Middle frontal gyrus (tissue), 1 donor: Measurements from ENCODE around the gene IPO8.

Experiments used
- DNase-seq: peaks from one replicate; pipeline ENCODE4 v3.0.0-alpha.2; 2015; ENCODE audit warnings: low spot score; ENCODE audit errors: extremely low spot score

IPO8 gene

DNA sequence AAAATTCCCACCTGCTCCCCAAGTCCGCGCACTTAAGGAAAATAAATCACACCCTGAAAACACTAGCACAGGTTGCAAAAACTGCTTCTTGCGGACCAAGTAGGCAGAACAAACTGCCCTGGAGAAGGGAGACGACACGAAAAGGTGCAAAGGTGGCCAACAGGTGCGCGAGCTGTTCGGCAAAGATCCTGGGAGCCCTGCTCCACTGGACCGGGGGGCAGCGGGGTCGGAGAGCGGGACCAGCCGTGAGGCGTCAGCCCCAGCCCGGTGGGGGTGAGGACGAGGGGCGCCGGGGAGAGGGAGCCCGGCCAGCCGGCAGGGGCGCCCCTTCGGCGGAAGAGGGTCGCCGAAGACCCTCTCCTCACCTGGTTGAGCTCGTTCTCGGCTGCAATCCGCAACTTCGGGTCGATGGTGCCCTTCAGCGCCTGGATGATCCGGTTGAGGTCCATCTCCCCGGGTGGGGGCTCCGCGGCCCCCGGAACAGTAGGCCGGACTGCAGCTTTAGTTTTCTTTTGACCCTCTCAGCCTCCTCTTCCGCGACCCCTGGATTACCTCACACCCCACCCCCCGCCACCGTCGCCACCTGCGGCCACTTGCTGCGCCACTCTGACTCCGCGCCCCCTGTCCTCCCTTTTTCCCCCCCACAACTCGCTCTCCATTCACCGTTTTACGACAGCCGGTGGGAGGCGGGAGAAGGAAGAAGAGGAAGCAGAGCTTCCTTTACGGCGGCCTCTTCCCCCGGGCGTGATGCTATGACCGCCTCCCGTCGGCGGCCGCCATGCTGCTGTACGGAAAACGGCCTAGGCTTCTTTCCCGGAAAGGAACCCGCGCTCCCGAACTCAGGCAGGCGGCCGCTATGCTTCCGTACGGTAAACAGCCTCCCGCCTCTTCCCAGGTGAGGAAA is at the start of gene IPO8:
TSS of gene IPO8 (minus strand) at position 671 of the 904 bp plus-strand sequence. CDS start at position 449, 222 bp downstream.
- peak; percentile 82 for DNase-seq

- no peak for DNase-seq
Measured at GRCh38 chr12:30744321-30744720, 48.7 kb upstream of the IPO8 start.

GRCh38 chr12:30740274-30740673 is 44.6 kb upstream of the IPO8 start:
- no peak for DNase-seq

DNA sequence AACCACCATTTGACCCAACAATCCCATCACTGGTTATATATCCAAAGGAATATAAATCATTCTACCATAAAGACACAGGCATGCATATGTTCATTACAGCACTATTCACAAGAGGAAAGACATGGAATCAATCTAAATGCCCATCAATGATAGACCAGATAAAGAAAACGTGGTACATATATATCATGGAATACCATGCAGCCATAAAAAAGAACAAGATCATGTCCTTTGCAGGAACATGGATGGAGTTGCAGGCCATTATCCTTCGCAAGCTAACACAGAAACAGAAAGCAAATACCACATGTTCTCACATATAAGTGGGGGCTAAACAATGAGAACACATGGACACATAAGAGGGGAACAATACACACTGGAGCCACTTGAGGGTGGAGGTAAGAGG is 43.4 kb upstream of the IPO8 start:
- no peak for DNase-seq

DNA sequence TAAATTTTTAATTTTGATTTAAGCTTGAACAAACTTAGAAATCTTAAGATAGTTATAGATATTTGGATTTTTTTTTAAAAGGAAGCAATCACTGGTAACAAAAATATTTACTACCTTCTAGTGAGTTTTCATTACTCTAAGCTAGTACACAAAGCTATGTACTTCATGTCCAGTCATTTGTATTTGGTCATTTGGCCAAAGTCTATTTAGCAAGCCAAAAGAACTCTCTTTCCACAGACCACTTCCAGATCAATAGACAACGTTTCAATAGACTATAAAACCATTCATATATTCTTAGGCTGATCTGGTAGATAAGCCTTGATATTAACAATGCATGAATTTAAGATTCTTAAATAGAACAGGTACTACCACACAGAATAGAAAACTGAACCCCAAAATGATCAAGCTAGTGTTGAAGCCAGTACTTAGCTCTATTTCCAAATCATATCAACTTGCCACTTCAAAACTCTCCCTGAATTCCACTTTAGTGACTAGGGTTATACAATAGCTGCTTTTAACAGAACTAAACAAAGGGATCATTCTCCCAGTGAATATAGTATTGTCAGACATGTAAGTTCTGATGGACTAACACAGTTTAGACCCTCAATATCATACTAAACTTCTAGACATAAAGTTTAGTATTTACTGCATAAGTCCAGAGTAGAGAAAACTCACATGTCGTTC is 37.4 kb upstream of the IPO8 start:
- DNase-seq, result no peak

- no peak for DNase-seq
Measured at GRCh38 chr12:30730011-30730410, 34.3 kb upstream of the IPO8 start.

DNA sequence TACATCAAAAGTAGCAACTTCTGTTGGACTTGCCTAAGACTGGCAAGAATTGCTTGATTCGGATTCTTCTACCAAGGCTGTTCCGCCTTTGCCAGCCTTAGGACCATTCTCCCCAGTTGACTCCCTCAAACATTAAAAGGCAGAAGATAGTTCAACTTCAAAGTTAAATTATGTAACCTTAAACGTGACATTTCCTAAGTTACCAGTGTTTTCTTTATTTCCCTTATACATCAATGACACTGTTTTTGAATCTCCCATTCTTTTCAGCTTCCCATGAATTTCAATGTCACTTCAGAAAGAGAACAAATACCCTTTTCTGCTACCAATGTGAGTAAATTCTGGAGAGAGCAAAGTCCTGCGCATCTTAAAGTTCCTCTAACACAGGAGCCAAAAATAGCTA is 33.9 kb upstream of the IPO8 start:
- DNase-seq, result no peak

GRCh38 chr12:30726647-30727046 is 31.0 kb upstream of the IPO8 start:
- DNase-seq, result no peak

DNA sequence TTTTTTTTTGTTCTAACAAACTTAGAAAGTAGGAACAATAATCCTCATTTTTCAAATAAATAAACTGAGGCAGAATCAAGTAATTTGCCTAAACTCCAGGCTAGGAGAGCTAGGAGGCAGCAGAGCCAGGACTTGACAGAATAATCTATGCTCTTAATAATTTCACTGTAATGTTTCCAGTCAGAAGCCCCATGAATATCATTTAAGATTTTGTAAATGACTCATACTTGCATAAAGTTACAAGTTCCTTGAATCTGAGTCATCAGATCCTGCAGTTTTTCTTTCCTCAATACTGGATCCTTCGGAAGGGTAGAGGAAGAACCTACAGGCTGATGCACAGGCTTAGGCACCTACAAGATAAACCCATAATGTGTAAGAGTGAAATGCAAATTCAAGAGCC is 30.1 kb upstream of the IPO8 start:
- DNase-seq, result no peak

DNA sequence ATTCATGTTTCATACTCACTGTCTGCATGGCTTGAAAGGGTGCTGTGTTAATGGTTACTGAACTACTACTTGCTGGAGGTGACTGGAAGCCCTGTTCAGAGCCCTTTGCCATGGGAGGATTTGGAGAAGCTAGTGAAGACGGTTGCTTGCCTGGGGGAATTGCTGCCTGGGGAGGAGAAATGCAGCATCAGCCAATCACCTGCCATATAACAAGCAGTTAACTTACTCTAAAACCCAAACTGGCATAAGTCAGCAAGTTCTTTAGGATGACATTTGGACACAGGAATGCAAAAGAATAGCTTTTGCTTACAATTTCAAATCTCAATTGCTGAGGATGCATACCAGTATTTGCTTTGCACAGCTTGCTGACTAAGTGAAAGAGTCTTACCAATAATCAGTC is 23.4 kb upstream of the IPO8 start:
- no peak for DNase-seq

GRCh38 chr12:30707613-30708342 is 12.1 kb upstream of the IPO8 start:
- DNase-seq, result no peak

DNA sequence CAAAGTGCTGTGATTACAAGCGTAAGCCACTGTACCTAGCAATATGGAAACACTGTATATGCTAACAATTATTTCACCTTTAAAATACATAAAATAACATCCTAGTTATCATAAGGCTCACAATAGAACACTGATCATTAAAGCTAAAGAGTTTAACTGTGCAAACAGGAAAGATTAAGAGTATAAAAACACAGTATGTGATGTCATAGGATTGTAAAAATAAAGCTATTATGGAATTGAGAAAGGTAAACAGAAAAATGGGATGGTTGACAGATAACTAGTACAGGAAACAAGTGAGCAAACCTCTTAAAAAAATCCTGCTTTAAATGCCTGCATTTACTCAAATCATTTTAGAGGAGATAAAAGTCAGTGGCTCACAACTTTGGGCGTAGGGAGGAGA is 10.8 kb upstream of the IPO8 start:
- no peak for DNase-seq

DNA sequence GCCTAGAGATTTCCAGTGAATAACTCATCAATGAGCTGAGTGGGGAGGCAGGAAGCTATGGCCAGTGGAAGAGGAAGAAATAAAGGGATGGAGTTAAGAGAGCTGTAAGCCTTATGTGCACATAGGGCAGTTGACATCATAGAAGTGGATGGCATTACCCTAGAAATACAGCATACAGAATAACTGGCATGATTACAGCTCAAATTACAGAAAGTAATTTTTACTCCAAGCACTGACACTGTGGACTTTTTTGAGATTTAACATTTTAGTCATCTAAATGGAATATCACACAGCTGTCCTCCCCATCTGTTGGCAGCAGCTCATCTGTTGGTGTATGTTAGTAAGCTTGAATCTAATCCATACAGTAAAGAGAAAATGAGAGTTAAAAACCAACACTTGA is 5.4 kb upstream of the IPO8 start:
- DNase-seq, result no peak

DNA sequence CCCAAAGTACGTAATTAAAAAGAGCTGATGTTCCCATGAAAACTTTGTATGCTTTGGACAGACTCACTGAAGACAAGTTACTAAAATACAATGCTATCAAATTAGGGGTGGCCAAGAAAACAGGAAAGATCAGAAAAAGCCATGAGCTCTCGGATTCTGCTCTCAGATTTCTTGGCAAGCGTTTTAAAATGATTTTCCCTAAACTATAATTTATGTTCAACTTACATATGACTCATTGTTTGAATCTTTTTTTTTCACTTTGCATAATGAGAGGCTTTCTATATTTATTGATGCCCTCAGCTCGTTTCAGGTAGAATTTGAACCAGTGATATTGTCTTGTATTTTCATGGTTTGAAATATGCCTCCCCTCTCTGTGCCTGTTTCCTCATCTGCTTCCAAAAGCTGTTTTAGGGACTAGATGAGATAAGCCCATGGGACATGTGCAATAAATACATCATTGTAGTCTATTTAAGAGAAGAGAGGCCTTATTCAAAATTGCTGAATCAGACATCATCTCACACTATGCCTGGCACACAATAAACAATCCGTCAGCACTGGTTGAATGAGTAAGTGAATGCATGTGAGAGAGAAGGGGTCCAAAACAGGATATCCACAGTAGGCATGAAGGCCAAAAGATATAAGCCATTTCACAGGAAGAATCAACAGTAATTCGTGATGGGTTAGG is 4.7 kb upstream of the IPO8 start:
- no peak for DNase-seq

GRCh38 chr12:30698346-30698745 is 2.7 kb upstream of the IPO8 start:
- no peak for DNase-seq

DNA sequence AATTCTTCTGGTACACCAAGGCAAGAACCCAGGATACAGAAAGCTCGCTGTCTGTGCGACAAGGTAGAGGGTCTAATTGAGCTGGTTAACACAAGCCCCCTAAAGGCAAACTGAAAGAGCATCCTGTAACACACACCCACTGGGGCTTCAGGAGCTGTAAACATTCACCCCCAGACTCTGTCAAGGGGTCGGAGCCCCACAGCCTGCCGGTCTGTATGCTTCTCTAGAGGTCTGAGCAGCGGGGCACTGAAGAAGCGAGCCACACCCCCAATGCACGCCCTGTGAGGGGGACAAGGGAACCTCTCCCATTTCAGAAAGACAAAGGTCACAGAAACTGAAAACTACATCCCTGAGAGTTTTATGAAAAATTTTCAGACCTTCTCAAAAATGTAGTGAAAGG is 1.3 kb upstream of the IPO8 start:
- no peak for DNase-seq

GRCh38 chr12:30696486-30696885 is 817 bp upstream of the IPO8 start:
- no peak for DNase-seq

DNA sequence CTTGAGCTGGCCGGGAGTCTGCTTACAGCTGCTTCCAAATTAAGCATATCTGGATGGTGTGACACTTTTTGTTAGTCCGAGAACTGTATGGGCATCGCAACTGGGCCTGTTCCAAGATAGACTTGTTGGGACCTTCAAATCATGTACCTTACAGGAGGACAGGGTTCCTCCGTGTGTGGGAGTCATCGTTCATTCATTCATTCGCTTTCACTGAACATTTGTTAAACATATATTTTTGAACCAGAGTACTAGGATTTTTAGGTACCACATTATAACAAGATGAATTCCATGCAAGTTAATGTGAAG is 387 bp upstream of the IPO8 start:
- DNase-seq, result no peak

DNA sequence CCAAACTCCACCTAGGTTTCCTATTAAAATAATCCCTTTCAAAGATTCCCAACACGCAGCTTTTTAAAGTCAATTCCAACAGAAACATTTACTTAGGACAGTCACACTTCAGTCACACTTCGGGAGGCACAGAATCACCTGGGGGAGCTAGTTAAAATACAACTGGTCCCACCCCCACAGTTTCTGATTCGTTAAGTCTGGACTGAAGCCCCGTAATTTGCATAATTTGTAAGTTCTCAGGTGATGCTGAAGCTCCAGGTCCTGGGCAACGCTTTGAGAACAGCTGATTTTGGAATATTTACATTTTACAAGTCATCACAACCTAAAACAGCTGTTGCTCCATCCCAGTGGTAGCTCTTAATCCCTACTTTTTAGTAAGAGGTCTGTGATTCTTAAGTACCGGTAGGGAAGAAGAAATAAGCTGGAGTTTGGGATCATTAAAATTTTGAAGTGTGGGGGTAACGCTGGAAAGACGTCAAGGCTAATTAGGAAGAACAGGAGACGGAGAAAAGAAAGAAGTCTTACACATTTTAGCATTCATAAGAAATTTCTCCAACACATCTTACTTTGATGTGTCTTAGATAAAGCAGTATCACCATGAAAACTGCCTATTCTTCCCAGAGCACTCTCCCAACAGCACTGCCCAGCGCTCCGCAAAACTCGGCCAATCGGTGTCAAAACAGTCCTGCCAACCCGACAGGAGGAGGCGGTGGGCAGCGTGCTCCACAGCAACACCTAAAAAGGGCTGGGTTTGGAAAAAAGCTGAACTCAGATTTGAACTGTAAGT is 1.1 kb downstream of the IPO8 start:
- DNase-seq, result no peak

- DNase-seq, result no peak
Measured at GRCh38 chr12:30692470-30692869, 3.2 kb downstream of the IPO8 start.
